ENCODE data around the gene SP6.

The SP6 gene

DNA sequence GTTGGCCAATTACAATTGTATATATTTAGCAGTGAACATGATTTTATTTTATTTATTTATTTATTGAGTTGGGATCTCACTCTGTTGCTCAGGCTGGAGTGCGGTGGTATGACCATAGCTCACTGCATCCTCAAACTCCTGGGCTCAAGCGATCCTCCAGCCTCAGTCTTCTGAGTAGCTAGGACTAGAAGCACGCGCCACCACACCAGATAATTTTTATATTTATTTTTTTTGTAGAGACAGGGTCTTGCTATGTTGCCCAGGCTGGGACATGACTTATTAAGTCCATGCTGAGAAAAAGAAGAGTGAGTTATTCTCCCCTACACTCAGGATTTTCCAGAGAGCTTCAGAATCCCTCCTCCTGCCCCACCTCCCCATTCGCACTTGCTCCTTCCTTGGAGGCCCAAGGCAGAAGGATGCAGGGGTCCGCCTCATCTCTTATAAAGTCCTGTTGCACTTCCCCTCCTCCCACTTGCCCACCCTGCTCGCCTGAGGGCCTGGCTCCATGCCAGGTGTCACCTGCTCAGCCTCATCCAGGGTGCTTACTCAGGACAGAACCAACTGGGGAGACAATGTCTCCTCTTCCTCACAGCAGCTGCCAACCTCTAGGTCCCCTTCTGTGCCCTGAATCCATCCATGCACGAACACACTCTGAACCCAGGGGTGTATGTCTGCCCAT, 29.0 kb upstream of the SP6 start:
- no peak for DNase-seq (ENCODE audit: low read depth in 2 of 2, low spot score in 1 of 2)

DNA sequence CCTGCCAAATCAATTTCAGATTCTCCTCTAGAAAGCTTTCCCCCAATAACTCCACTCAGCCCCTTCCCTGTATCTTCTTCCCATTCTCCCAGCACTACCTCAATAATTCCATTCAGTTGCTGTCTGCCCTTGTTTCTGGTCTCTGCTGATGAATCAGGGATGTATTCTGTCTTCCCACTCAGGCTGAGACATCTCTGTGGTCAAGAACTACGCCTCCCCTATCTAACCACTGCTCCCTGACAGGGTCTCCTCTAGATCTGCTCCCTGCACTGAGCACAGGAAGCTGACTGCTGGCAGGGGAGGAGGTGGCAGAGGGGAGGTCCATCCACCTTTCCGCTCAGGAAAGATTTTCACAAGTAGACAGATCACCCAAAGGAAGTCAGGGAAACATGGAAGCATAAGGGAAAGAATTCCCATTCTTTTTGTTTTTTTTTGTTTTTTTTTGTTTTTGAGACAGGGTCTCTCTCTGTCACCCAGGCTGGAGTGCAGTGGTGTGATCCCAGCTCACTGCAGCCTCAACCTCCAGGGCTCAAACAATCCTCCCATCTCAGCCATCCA, 28.1 kb upstream of the SP6 start:
- no peak for DNase-seq (ENCODE audit: low read depth in 2 of 2, low spot score in 1 of 2)

DNA sequence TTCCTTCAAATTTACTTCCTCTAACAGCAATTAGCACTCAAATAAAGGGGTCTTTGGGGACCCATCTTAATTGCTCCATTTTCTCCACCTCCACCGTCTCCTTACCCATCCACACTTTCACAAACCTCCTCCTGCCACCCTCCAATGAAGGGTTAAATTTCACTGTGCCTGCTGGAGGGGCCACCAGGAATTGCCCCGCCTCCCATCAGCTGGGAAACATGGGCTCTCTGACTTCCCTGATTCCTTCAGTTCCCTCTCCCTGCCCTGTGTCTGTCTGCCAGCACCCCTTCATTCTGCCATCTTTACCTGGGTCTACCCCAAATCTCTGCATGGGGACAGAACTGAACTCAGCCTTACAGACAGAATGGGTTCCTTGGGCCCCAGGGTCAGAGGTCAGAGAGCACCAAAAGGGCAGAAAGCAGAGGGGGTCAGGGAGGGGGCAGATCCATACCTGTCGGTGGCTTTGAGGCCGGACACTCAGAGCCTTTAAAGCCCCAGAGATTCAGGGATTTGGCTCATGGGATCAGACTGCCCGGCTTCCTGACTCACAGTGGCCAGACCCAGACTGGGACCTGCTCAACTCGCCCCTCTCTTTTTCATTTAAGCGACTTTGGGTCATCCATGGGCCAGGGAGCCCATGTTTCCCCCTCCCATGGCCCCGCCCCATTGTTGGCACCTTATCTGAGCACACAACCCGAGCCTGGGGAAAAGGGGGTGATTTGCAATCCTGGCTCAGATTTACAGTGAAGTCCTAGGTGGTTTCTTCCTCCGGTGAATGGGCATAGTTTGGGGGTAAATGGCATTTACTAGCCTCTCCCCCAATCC, 27.5 kb upstream of the SP6 start:
- DNase-seq (ENCODE audit: low read depth in 2 of 2, low spot score in 1 of 2) = no peak

DNA sequence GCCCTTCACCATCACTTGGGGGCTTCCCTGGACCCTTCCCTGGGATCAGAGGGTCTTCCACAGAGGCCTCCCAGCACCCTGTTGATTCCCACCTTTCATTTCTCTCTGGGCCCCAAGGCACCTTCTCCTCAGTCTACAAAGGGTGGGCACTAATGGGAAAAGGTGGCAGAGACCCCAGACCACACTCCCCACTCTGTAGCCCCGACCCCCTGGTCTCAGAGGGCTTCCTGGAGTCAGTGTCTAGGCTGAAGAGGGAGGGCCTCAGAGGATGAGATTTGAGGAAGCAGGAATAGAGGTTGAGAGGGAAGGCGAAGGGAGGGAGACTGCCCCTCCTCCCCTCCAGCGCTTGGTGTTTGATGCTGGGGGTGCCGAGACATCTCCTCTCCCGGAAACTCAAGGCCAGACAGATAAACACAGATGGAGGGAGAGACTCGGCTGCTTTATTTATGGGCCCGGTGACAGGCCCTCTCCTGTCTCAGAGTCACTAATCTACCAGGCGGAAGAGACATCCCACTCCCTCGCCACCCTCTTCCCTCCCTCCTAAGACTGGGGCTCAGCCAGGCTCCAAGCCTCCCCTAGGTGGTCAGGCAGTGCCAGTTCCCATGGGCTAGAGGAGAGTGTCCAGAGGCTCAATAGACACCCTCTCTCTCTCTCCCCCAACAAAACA, 26.5 kb upstream of the SP6 start:
- no peak for DNase-seq (ENCODE audit: low read depth in 2 of 2, low spot score in 1 of 2)

DNA sequence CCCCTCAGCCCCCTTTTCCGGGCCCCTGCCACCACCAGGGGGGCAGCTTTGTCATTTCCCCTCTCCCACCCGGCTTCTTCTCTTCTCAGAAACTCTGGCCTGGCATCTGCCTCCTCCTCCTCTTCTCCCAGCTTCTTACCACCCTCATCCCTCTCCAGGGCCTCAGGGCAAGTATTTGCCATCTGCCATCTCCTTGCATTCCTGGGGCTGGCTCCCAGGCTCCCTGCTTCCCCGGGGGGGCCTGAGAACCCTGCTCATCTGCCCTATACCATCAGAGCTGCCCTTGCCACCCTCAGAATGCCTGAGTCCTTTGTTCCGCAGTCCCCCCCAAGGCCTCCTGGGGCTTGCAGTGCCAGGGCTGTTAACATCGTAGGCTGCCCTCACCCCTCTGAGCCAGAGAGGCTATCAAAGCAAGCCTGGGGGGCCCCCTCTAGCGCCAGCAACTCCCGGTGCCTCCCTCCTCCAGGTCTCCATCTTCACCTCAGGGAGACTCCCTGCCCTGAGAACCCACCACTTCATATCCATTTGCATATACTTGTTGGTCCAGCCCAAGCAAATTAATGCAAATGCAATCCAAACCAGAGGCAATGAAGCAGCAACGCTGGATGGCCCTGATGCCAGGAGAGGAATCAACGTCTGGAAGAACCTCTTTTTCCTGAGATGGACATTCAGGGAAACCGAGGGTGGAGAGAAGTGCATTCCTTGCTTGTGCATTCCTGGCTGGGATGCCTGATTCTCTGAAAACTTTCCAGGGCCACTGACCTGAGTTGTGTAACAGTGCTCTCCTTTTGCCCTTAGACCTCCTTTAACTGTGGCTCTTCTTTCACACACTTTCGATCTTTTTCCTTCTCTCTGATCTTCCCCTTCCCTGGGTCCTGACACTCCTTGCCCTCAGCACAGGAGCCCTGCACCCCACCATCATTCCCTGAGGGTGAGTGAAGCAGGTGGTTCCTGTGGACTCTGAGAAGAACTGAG, 24.3 kb upstream of the SP6 start:
- DNase-seq (ENCODE audit: low read depth in 2 of 2, low spot score in 1 of 2) = no peak

DNA sequence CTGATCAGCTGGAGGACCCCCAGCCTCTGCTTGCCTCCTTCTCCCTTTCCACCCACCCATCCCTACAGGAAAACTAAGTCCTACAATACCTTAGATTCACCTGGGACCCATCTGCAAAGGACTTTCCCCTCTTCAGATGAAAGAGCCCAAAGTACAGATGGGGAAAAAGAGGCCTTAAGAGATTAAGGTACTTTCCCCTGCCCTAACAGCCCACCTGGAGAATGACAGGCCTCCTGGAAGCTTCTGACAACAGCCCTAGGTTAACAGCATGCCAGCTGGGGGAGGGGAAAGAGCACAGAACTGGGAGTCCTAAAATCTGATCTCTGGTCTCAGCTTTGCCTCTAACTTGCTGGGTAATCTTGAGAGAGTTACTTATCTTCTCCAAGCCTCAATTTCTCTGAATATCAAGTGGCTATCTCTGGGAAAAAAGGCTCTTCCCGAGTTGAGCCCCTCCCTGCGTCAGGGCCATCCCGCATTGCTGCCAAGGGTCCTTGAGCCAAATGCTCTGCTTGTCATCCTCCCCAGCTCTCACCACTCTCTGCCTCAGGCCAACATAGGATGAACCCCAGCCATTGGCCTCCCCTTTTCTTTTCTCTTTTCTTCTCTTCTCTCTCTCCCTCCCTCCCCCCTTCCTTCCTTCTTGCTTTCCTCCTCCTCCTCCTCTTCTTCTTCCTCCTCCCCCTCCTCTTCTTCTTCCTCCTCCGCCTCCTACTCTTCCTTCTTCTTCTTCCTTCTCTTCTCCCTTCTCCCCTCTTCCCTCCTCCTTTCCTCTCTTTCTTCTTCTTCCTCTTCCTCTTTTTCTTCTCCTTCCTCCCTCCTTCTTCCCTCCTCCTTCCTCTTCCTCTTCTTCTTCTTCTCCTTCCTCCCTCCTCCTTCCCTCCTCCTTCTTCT, 22.5 kb upstream of the SP6 start:
- no peak for DNase-seq (ENCODE audit: low read depth in 2 of 2, low spot score in 1 of 2)

DNA sequence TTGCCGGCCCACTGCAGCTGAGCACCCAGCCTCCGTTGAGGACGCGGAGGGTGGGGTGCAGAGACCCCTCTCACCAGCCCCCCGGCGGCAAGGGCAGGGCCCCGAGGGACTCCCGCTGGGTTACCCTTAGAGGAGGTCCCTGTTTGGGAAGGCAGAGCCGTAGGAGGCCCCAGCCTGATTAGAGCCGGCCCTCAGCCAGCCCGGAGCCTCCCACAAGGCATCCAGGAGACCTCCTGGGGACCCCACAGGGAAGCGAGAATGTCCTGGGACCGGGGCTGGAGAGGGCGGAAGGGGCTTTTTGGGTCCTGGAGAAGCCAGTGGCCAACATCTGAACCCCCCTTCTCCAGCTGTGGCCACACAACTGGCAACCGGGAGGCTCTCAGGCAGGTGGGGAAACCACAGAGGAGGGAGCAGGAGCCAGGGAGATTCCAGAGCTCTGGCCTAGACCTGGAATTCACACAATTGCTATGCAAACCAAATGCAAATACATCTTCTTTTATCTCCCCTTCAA, 21.7 kb upstream of the SP6 start:
- DNase-seq (ENCODE audit: low read depth in 2 of 2, low spot score in 1 of 2) = no peak

DNA sequence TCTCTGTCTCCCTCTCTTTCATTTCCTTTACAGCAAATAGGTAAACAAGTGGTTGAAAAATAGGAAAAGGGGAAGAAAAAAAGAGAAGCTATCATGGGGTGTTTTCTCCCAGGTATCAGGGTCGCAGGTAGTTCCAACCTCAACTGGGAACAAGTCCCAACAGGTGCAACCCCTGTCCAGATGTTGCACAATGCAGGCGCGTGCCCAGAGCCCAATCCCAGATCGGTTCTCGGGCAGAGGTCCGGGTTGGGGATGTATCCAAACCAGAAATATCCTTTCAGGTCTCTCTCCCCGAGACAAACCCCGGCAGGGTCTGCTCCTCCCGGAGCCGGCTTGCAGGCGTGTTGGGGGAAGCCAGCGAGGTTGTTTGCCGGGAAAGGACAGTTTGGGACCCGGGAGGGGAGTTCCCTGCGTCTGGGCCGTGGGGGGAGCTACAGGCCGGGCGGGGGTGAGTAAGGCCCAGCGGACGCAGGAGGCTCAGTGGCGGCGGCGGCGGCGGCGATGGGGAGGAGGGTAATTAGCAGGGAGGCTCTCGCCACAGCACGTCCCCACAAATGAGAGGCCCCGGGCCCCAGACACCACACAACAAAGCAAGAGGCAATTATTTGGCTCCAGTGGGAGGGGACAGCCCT, 21.2 kb upstream of the SP6 start:
- DNase-seq (ENCODE audit: low read depth in 2 of 2, low spot score in 1 of 2) = no peak

DNA sequence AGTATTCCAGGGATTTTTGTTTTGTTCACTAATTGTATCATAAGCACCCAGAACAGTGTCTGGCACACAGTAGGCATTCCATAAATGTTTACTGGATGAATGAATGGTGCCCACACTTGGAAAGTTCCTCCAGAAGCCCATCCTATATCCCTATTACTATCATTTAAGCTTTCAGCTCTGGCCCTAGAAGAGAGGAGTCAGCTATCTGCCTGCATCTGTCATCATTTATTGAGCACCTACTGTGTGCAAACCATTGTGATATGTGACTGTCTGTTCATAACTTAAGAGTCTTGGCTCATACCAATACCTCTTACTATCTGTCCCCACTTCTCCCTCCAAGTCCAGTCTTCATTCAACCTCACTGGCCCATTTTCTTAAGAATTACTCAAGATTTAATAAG, 20.1 kb upstream of the SP6 start:
- DNase-seq (ENCODE audit: low read depth in 2 of 2, low spot score in 1 of 2) = no peak

DNA sequence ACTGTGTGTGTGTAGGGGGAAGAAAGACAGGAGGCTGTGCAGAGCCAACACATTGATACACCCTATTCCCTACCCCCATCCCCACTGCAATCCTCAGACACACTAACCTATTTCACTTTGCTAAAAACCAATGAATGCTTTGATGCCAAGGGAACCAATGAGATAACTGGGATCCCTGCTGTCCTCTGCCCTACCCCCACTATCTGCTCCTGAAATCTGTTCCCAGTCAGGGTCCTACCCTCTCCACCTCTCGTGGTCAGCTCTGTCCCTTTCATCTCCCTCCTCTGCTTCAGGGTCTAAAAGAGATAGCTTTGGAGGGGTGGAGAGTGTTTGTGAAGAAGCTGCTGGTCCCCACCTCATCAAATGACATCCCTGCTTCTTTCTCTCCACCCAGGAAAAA, 19.1 kb upstream of the SP6 start:
- DNase-seq (ENCODE audit: low read depth in 2 of 2, low spot score in 1 of 2) = no peak

DNA sequence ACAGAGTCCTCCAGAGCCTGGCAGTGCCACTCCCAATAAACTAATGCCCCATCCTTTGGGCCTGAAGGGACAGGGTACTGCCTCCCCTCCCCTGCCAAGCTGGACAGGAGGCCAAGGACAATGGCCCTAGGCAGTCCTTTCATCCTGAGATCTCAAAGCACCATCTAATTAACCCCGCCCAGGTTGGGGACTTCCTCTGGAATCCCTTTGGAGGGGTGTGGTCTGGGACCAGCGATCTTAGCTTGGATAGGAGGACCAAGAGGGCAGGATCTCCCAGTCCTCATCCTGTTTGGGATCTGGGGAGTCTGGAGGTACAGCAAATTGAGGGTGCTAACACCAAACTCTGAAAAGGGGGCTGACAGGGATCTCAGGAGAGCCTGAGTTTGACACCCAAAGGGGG, 18.2 kb upstream of the SP6 start:
- DNase-seq (ENCODE audit: low read depth in 2 of 2, low spot score in 1 of 2) = no peak

DNA sequence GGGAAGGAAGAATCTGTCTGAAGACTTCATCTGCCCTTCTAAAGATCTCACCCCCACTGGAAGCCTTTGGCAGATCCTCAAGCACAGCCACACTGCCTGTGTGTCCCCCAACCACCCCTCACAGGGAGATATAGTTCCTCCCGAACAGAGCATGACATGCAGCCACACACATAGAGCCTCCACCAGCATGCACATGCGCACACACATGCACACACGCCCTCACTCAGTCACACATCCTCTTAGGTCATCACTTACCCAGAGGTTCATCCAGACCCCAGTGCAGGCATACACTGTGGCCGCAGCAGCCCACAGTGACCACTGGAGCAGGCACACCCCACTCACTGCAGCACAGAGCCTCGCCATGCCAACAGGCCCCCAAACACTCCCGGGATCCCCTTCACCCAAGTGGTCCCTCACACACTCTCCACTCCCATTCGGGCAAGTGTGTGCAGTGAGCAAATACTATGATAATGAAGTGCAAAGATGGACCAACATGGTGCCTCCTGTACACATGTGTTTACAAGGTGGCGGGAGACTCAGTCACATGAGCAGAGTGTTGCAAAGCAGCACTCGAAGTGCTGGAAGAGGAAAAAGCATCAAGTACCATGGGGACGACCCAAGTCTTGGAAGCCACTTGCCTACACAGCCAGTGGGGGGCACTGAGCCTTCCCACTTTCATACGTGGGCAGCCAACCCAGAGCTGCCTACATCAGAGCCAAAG, 17.0 kb upstream of the SP6 start:
- DNase-seq (ENCODE audit: low read depth in 2 of 2, low spot score in 1 of 2) = no peak

DNA sequence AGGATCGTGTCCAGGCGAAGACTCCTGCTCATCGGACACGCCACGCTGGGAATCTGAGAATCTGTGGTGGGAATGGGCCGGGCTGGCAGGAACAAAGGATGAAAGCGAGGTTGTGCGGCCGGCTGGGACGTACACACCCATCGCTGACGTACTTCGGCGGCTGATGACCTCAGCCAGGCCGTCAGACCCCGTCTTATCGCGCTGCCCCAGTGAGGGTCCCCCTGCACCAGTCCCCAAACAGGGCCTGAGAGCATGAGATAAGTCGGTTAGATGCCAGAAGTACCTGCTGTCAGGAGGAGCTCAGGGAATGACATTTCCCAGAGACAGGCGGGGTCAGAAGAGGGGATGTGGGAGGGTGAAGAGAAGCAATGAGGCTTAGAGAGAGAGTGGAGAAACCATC, 16.0 kb upstream of the SP6 start:
- DNase-seq (ENCODE audit: low read depth in 2 of 2, low spot score in 1 of 2) = no peak

DNA sequence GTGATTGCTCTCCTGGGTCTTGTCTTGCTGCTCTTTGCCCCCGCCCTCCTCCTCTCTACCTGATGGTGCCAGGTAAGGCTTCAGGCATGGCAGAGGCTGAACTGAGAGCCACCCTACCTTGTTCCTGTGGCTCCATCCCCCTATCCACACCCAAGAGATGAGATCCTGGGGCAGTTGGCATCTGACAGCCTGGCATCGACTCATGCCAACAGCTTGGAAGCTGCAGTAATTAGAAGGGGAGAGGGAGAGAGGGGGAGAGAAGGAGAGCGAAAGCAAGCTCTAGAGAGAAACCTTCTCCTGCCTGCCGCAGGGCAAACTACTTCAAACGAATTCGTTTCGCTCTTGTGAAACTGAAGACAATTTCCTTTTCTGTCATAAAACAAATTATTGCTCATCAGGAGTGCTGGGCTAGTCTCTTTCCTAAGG, 13.8 kb upstream of the SP6 start:
- no peak for DNase-seq (ENCODE audit: low read depth in 2 of 2, low spot score in 1 of 2)

DNA sequence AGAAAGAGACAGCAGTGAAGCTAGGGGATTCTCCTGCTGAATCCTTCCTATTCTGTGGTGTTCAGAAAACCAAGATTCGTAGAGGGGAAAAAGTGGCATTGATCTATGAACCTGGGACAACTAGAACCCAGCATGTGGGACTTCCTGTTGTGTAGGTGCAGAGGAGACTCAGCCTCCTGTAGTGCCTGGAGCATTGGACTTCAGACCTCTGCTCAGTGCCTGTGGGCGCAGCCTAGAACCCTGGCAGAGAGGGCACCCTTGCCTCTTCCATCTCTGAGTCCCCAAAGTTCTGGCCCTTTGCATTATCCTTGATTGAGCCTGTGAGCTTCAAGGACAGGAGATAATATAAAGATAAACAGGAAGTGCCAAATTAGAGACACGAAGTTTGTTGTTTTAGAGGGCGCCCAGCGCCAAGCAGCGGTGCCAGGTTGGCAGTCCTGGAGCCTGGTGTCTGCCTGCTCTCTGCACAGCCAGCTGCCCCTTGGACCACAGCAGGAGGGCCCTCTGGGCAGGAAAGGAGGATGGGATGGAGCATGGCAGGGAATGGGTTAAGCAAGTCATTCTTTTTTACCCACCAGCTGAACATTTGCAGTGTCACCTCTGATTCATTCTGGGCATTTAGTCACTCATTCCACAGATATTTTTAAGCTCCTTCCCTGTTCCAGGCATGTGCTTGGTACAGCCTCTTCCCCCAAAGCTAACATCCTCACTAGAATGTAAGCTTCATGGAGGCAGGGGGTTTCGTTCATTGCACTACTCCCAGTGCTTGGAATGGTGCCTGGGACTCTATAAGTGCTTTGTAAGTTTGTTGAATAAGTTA, 11.9 kb upstream of the SP6 start:
- DNase-seq (ENCODE audit: low read depth in 2 of 2, low spot score in 1 of 2) = no peak

DNA sequence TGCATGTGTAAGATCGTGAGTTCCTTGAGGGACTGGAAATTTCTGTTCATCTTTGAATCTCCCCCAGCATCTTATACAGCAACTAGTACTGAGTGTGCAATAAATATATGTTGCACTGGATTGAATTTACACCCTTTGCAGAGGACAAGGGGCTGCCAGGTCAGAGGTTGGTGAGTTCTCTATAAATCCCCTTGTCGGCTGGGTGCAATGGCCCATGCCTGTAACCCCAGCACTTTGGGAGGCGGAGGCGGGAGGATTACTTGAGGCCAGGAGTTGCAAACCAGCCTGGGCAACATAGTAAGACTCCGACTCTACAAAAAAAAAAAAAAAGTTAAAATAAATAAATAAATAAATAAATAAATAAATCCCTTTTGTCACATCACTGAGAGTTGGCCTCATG, 9.4 kb upstream of the SP6 start:
- DNase-seq (ENCODE audit: low read depth in 2 of 2, low spot score in 1 of 2) = no peak

DNA sequence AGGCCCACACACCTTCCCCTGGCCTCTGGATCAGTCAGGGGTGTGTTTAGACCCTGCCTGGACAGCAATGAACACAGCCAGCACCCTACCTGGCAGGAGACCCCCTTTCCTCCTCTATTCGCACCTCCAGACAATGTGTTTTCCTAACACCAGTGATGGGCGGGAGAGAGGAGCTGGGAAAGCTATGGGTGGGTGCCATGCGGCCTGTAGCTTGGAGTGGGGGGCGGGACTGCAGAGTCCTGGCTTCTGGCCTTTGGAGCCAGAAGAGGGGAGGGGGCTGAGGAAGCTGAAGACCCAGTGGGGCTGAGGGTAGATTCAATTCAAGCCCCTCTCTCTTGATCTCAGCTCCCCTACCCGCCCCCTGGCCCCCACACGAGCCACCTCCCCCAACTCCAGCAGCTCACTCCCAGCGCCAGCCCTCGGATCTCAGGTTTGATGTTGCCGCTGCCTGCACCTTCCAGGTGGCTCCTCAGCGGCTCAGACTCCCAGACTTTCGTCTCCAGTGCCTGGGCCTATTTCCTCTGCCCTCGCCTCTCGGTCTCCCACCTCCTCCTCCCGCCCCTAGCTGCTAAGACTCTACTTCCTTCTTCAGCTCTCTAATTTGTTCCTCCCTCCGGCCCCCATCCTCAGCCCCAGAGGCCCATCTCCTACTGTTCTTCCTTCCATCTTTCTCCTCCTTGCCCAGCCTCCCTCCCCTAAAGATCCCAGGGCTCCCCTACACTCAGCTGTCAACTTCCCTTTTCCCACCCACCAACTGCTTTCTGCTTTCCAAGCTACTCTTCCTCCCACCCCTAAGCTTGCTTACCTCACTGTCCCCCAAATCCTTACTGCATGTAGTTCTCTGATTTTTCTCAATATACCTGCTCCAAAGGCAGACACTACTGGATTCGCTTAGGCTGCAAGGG, 6.8 kb upstream of the SP6 start:
- no peak for DNase-seq (ENCODE audit: low read depth in 2 of 2, low spot score in 1 of 2)

Measured in stimulated activated CD8-positive, alpha-beta memory T cell treated with anti-CD3 and anti-CD28 coated beads, Interleukin-4, amount 100 ng/mL, for 1 hour (primary cell).